HepG2 (cell line): ENCODE measurements around the gene BRSK2. TPM values are rescaled to one million over a fixed set of nuclear protein-coding genes. Genes with fewer than 3 reads are reported as not detected.

Experiments used
- ATAC-seq: fragments of 200-7000 bp; cut with Tn5 transposase; 3 replicates; pipeline ENCODE4 v1.9.1; 2020; ENCODE audit warnings: mild to moderate bottlenecking, moderate library complexity
- BruUV-seq: library from RNA; stranded (reverse); fragments of 400-500 nt; replicated peaks from 2 replicates; lab custom pipeline; 2021; lab: Mats Ljungman, UMichigan
- CTCF ChIA-PET: fragments of 300-600 bp; formaldehyde crosslinking; extraction: SDS; loops from one replicate; lab custom pipeline; 2021; ENCODE audit warnings: low total read pairs, inconsistent platforms, low intra/inter-chr PET ratio; lab: Yijun Ruan, JAX
- POLR2A ChIA-PET: fragments of 350-600 bp; sonication (Branson Sonifier 250); formaldehyde crosslinking; loops from one replicate; lab custom pipeline; 2020; ENCODE audit warnings: antibody characterized with exemption, inconsistent platforms; lab: Yijun Ruan, JAX
- DNase-seq: peaks from one replicate; pipeline ENCODE4 v3.0.0-alpha.2; 2015; ENCODE audit warnings: low spot score
- FAIRE-seq: peaks from 3 replicates; lab custom pipeline; 2011; peaks lifted over from hg19 to GRCh38; lab: Jason Lieb, UNC
- H2AFZ ChIP-seq: one replicate; pipeline ENCODE4 v1.6.1; 2011; ENCODE audit warnings: low read length, inconsistent platforms
- H3K27ac ChIP-seq: fragments of 300-600 bp; 3 replicates; pipeline ENCODE4 v1.8.0; 2011; ENCODE audit warnings: mixed run types, mild to moderate bottlenecking, mixed read lengths, low read length, inconsistent platforms; ENCODE audit not compliant: insufficient read depth; ENCODE audit errors: extremely low read length
- H3K27me3 ChIP-seq, 2 experiments: fragments of 200-600 bp in 1 of 2; 2 replicates in 1 of 2; 3 replicates in 1 of 2; pipeline versions ENCODE4 v1.6.0 to v1.8.0; 2011; ENCODE audit warnings: low read length in 2 of 2, mild to moderate bottlenecking in 2 of 2, moderate library complexity in 2 of 2, inconsistent platforms in 1 of 2; ENCODE audit not compliant: insufficient read depth in 2 of 2, control insufficient read depth in 1 of 2
- H3K36me3 ChIP-seq, 2 experiments: fragments of 200-600 bp in 1 of 2; replicated peaks in 1 of 2; 2 replicates in 1 of 2; 3 replicates in 1 of 2; pipeline versions ENCODE4 v1.5.1 to v1.8.0; 2011; ENCODE audit warnings: low read length in 2 of 2, inconsistent platforms in 1 of 2; ENCODE audit not compliant: insufficient read depth in 2 of 2, control insufficient read depth in 1 of 2
- H3K4me1 ChIP-seq: 2 replicates; pipeline ENCODE4 v1.5.1; 2012; ENCODE audit warnings: low read length, inconsistent platforms; ENCODE audit not compliant: insufficient read depth
- H3K4me2 ChIP-seq: 2 replicates; pipeline ENCODE4 v1.6.0; 2011; ENCODE audit warnings: low read depth, low read length, inconsistent platforms
- H3K4me3 ChIP-seq, 3 experiments: fragments of 200-600 bp in 1 of 3; sonication (generic), shearing (Covaris generic) in 1 of 3; replicated peaks in 1 of 3; 2 replicates each; pipeline ENCODE4 v1.5.1; 2011 to 2016; ENCODE audit warnings: low read length in 3 of 3, inconsistent platforms in 2 of 3, low read depth in 2 of 3, mild to moderate bottlenecking in 2 of 3, control low read depth in 1 of 3, mixed read lengths in 1 of 3; ENCODE audit not compliant: insufficient read depth in 1 of 3
- H3K79me2 ChIP-seq: one replicate; pipeline ENCODE4 v1.6.1; 2011; ENCODE audit warnings: low read length, inconsistent platforms; ENCODE audit not compliant: insufficient read depth
- H3K9ac ChIP-seq: 2 replicates; pipeline ENCODE4 v1.6.0; 2011; ENCODE audit warnings: mild to moderate bottlenecking, low read depth, low read length, inconsistent platforms; ENCODE audit not compliant: insufficient read depth
- H3K9me3 ChIP-seq: 2 replicates; pipeline ENCODE4 v1.5.1; 2012; ENCODE audit warnings: mild to moderate bottlenecking, low read length
- H4K20me1 ChIP-seq: 2 replicates; pipeline ENCODE4 v1.6.0; 2011; ENCODE audit warnings: inconsistent platforms, mild to moderate bottlenecking, low read length, moderate library complexity; ENCODE audit not compliant: insufficient read depth
- EZH2 ChIP-seq: conservative IDR thresholded peaks from 2 replicates; pipeline ENCODE4 v1.6.1; 2012; ENCODE audit warnings: mild to moderate bottlenecking, low read depth, low read length, moderate library complexity
- GATAD1 ChIP-seq: IDR thresholded peaks from 2 replicates; pipeline ENCODE4 v1.6.1; 2016; ENCODE audit warnings: missing genetic modification reagents, missing compliant biosample characterization
- HMGA1 ChIP-seq: sonication (generic); formaldehyde crosslinking; conservative IDR thresholded peaks from 2 replicates; pipeline ENCODE4 v1.4.0; 2020; ENCODE audit warnings: missing genetic modification reagents
- JUN ChIP-seq: sonication (generic); formaldehyde crosslinking; IDR thresholded peaks from 2 replicates; pipeline ENCODE4 v1.4.0; 2020; ENCODE audit warnings: mild to moderate bottlenecking, missing genetic modification reagents
- MLLT10 ChIP-seq: sonication (generic); formaldehyde crosslinking; IDR thresholded peaks from 2 replicates; pipeline ENCODE4 v1.4.0; 2020; ENCODE audit warnings: missing genetic modification reagents
- NCOR1 ChIP-seq: fragments of 200-600 bp; sonication (generic); IDR thresholded peaks from 2 replicates; pipeline ENCODE4 v1.7.0; 2017; ENCODE audit warnings: antibody characterized with exemption, low read length, borderline replicate concordance
- ZMYM2 ChIP-seq: sonication (generic); formaldehyde crosslinking; IDR thresholded peaks from 2 replicates; pipeline ENCODE4 v1.8.0; 2022; ENCODE audit warnings: mild to moderate bottlenecking, missing genetic modification reagents
- ZNF264 ChIP-seq: sonication (generic); formaldehyde crosslinking; IDR thresholded peaks from 2 replicates; pipeline ENCODE4 v1.4.0; 2020; ENCODE audit warnings: missing genetic modification reagents
- WGBS: methylation state at CpG from one replicate; pipeline ENCODE4 v1.1.6; 2017; ENCODE audit warnings: low lambda C conversion rate; 5-methylcytosine and 5-hydroxymethylcytosine counted together
- in situ Hi-C: cut with HindIII; loops from 2 replicates; pipeline ENCODE4 v1.10.0; 2017; ENCODE audit warnings: low pct_unique_long_range_greater_than_20kb; ENCODE audit not compliant: extremely low pct_ligation_motif_present
- intact Hi-C: fragments of 100-400 bp; cut with micrococcal nuclease; formaldehyde crosslinking; loops from one replicate; pipeline ENCODE4 v1.10.0; 2022; ENCODE audit not compliant: unreplicated experiment
- polyA plus RNA-seq, 8 experiments: library from polyadenylated mRNA; depleted of rRNA in 3 of 8; stranded (reverse) in 7 of 8; unstranded in 1 of 8; fragments of >200 nt; fragmentation: Illumina TruSeq in 4 of 8; extraction: Trizol in 4 of 8; gene quantifications; 2 replicates each; pipeline versions ENCODE4 v1.2.1 to v1.2.3, GENCODE V29; 2011 to 2016; ENCODE audit warnings: low read depth in 4 of 8, missing spikeins in 1 of 8, mixed read lengths in 1 of 8; ENCODE audit not compliant: insufficient read depth in 1 of 8
- total RNA-seq, 5 experiments: library from RNA; depleted of rRNA; stranded (reverse); fragments of >200 nt; fragmentation: Illumina TruSeq; extraction: Trizol; gene quantifications; 2 replicates each; pipeline ENCODE4 v1.2.3, GENCODE V29; 2016; ENCODE audit warnings: low read depth in 1 of 5
- TF ChIP-seq, protein P1 (sequence below): IDR thresholded peaks from 2 replicates; pipeline ENCODE4 v1.6.1; 2012; ENCODE audit warnings: inconsistent platforms
- TF ChIP-seq, protein P2 (sequence below): sonication (generic); formaldehyde crosslinking; IDR thresholded peaks from 2 replicates; pipeline ENCODE4 v1.5.1; 2020; ENCODE audit warnings: mild to moderate bottlenecking, missing genetic modification reagents, borderline replicate concordance
- TF ChIP-seq, protein P3 (sequence below): sonication (generic); formaldehyde crosslinking; IDR thresholded peaks from 2 replicates; pipeline ENCODE4 v1.4.0; 2020; ENCODE audit warnings: missing genetic modification reagents
- TF ChIP-seq, protein P4 (sequence below): IDR thresholded peaks from 2 replicates; pipeline ENCODE4 v1.6.1; 2012; ENCODE audit warnings: low read depth, low read length, improper control_type of control experiment
- TF ChIP-seq, protein P5 (sequence below): sonication (generic); formaldehyde crosslinking; conservative IDR thresholded peaks from 2 replicates; pipeline ENCODE4 v1.8.0; 2022; ENCODE audit warnings: missing genetic modification reagents
- TF ChIP-seq, protein P6 (sequence below), 2 experiments: fragments of 450-650 bp in 1 of 2; sonication (generic) in 1 of 2; formaldehyde crosslinking; IDR thresholded peaks; 2 replicates each; pipeline versions ENCODE4 v1.5.0 to v1.8.0; 2020 to 2022; ENCODE audit warnings: mild to moderate bottlenecking in 1 of 2, missing genetic modification reagents in 1 of 2

BRSK2 gene
- total and polyA plus RNA-seq, 2 of the 13 experiments (the other 11 are each of a cell fraction or from before 2014, with no cell fraction given): 0.74 to 1.1 TPM

DNA sequence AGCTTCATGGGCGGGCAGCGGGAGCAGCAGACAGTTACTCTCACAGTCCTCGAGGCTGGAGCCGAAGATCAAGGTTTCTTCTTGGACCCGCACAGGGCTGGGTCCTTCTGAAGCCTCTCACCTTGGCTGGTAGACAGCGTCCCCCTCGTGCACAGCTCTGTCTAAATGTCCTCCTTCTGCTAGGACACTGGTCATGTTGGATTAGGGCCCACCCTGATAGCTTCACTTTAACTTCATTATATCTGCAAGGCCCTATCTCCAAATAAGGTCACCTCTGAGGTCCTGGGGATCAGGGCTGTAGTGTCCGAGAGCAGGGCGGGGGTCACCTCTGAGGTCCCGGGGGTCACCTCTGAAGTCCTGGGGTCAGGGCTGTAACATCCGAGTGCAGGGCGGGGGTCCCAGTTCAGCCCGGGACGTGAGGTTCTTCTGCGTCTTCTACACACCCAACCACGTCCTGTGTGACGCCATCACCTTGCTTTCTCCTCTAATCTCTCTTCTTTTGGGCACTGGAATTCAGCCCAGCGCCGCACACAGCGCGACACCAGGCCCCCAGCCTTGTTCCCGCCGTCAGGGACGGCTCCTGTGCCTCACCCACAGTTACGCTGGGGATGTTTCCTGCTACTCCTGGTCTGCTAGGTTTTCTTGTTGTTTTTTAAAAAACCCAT lies 46.2 kb upstream of the BRSK2 start:
- intact Hi-C loops: no loop called here
- Histone ChIP-seq H3K79me2 (no peaks in the 10 kb centered on the region), H3K4me1 (no peaks in the 10 kb centered on the region), H3K9me3 (no peaks in the 10 kb centered on the region), H3K36me3 (no peaks in the 10 kb centered on the region), H2AFZ (no peak overlapping the region), H3K4me3 (no peak overlapping the region), H3K27me3 (peaks cover 7 to 34% of the 10 kb centered on the region in 2 experiments), H4K20me1 (no peaks in the 10 kb centered on the region), H3K27ac (no peak overlapping the region), H3K9ac (no peak overlapping the region), H3K4me2 (no peak overlapping the region)
- no TSS peak for BruUV-seq
- ChIA-PET POLR2A (no interaction called here), CTCF (no interaction called here)
- in situ Hi-C loops: no loop called here
- DNase-seq: no peak
- WGBS: 19% methylated on average over 21 of the region's 25 CpGs
- no peak for ATAC-seq
- TF ChIP-seq JUN (CRISPR knock-in tag) (no peak), NCOR1 (no peak), ZNF264 (CRISPR knock-in tag) (no peak), MLLT10 (no peak), HMGA1 (CRISPR knock-in tag) (no peak), EZH2 (no peak), GATAD1 (CRISPR knock-in tag) (no peak), ZMYM2 (CRISPR knock-in tag) (no peak)
- TF ChIP-seq, protein P1, sequence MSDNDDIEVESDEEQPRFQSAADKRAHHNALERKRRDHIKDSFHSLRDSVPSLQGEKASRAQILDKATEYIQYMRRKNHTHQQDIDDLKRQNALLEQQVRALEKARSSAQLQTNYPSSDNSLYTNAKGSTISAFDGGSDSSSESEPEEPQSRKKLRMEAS: no peak
- TF ChIP-seq, protein P2, sequence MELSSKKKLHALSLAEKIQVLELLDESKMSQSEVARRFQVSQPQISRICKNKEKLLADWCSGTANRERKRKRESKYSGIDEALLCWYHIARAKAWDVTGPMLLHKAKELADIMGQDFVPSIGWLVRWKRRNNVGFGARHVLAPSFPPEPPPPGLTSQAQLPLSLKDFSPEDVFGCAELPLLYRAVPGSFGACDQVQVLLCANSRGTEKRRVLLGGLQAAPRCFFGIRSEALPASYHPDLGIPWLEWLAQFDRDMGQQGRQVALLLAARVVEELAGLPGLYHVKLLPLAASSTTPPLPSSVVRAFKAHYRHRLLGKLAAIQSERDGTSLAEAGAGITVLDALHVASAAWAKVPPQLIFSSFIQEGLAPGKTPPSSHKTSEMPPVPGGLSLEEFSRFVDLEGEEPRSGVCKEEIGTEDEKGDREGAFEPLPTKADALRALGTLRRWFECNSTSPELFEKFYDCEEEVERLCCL: no peak
- TF ChIP-seq, protein P3, sequence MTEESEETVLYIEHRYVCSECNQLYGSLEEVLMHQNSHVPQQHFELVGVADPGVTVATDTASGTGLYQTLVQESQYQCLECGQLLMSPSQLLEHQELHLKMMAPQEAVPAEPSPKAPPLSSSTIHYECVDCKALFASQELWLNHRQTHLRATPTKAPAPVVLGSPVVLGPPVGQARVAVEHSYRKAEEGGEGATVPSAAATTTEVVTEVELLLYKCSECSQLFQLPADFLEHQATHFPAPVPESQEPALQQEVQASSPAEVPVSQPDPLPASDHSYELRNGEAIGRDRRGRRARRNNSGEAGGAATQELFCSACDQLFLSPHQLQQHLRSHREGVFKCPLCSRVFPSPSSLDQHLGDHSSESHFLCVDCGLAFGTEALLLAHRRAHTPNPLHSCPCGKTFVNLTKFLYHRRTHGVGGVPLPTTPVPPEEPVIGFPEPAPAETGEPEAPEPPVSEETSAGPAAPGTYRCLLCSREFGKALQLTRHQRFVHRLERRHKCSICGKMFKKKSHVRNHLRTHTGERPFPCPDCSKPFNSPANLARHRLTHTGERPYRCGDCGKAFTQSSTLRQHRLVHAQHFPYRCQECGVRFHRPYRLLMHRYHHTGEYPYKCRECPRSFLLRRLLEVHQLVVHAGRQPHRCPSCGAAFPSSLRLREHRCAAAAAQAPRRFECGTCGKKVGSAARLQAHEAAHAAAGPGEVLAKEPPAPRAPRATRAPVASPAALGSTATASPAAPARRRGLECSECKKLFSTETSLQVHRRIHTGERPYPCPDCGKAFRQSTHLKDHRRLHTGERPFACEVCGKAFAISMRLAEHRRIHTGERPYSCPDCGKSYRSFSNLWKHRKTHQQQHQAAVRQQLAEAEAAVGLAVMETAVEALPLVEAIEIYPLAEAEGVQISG: no peak
- TF ChIP-seq, protein P4, sequence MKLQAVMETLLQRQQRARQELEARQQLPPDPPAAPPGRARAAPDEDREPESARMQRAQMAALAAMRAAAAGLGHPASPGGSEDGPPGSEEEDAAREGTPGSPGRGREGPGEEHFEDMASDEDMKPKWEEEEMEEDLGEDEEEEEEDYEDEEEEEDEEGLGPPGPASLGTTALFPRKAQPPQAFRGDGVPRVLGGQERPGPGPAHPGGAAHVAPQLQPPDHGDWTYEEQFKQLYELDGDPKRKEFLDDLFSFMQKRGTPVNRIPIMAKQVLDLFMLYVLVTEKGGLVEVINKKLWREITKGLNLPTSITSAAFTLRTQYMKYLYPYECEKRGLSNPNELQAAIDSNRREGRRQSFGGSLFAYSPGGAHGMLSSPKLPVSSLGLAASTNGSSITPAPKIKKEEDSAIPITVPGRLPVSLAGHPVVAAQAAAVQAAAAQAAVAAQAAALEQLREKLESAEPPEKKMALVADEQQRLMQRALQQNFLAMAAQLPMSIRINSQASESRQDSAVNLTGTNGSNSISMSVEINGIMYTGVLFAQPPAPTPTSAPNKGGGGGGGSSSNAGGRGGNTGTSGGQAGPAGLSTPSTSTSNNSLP: no peak
- TF ChIP-seq, protein P5, sequence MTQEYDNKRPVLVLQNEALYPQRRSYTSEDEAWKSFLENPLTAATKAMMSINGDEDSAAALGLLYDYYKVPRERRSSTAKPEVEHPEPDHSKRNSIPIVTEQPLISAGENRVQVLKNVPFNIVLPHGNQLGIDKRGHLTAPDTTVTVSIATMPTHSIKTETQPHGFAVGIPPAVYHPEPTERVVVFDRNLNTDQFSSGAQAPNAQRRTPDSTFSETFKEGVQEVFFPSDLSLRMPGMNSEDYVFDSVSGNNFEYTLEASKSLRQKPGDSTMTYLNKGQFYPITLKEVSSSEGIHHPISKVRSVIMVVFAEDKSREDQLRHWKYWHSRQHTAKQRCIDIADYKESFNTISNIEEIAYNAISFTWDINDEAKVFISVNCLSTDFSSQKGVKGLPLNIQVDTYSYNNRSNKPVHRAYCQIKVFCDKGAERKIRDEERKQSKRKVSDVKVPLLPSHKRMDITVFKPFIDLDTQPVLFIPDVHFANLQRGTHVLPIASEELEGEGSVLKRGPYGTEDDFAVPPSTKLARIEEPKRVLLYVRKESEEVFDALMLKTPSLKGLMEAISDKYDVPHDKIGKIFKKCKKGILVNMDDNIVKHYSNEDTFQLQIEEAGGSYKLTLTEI (CRISPR knock-in tag): no peak
- TF ChIP-seq, protein P6, sequence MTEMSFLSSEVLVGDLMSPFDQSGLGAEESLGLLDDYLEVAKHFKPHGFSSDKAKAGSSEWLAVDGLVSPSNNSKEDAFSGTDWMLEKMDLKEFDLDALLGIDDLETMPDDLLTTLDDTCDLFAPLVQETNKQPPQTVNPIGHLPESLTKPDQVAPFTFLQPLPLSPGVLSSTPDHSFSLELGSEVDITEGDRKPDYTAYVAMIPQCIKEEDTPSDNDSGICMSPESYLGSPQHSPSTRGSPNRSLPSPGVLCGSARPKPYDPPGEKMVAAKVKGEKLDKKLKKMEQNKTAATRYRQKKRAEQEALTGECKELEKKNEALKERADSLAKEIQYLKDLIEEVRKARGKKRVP (CRISPR knock-in tag; IDR thresholded peaks at IDR 0.05): no peak
- no peak for FAIRE-seq
